ENCODE results near the gene DOCK3.

DNA sequence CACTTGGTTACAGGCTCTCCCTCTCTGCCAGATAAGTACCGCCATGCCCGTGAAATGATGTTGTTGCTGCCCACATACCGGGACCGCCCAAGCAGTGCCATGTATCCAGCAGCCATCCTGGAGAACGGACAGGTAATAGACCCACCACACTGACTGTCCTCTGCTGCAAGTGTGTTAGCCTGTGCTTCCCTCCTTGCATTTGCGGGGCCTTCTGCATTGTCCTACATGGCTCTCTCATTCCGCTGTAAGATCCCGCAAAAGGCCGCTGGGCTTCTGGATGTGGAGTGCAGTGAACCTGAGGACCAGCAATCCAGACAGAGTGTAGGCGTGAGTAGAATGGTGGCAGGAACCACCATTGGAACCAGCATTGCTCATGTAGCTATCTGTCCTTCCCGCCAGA is 699.7 kb downstream of the DOCK3 start:
- no peak for TF ChIP-seq EZH2phosphoT487 (IDR thresholded peaks at IDR 0.05; ENCODE audit: low read length)
- no peak for TF ChIP-seq CTCF (IDR thresholded peaks at IDR 0.05; ENCODE audit: low read length)
